ENCODE results near the gene GRIK2.

The GRIK2 gene

GRCh38 chr6:101572627-101573026 lies 179.1 kb downstream of the GRIK2 start:
- TF ChIP-seq CTCF (IDR thresholded peaks at IDR 0.05; ENCODE audit: low read length, missing control alignments) = no peak

DNA sequence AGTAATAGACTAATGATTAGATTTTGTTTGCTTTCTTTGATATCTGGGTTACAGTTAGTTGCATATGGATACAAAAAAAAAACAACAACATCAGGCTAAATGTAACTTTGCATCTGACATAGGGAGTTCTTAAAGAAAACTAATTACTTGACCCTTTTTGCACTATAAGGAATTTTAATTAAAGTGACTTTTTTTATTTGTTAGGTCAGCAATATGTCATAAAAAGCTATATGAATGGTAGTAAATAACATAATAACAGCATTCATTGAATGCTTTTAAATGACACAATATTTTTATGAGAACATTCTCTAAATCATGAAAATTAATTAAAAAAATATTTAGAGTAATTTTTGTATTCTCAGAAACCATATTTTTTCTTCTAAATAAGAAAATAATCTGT lies 183.6 kb downstream of the GRIK2 start:
- no peak overlapping the region for H3K4me3 ChIP-seq (replicated peaks; ENCODE audit: low read depth, low read length)
- TF ChIP-seq CTCF (IDR thresholded peaks at IDR 0.05; ENCODE audit: low read length, missing control alignments) = no peak

More at GRCh38 chr6:101572627-101573026, 179.1 kb downstream of the GRIK2 start:
- no peak for DNase-seq (ENCODE audit: low read depth)
- no peak overlapping the region for H3K4me3 ChIP-seq (replicated peaks; ENCODE audit: low read depth, low read length)

DNA sequence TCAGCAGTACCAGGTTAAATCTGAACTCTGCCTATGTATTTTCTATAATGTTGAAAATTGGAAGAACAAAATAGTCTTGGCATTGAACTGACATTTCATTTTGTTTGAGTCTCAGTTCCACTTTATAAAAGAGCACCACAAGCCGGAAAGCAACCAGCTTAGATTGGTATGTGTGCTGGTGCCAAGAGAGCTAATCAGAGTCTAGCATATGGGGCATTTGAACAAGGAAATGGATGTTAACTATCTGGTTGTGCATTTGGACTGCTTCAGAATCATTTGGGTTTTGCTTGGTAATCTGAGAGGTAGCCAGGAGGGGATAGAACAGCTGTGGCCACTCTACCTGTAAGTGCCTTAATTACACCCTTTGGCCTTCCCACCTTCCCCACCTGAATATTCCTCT lies 184.8 kb downstream of the GRIK2 start:
- no peak for TF ChIP-seq CTCF (IDR thresholded peaks at IDR 0.05; ENCODE audit: low read length, missing control alignments)
- DNase-seq (ENCODE audit: low read depth) = no peak

More for the DNA sequence above, 183.6 kb downstream of the GRIK2 start:
- no peak for DNase-seq (ENCODE audit: low read depth)

GRCh38 chr6:101582792-101583191 lies 189.3 kb downstream of the GRIK2 start:
- no peak overlapping the region for H3K4me3 ChIP-seq (replicated peaks; ENCODE audit: low read depth, low read length)
- no peak for TF ChIP-seq CTCF (IDR thresholded peaks at IDR 0.05; ENCODE audit: low read length, missing control alignments)
- DNase-seq (ENCODE audit: low read depth) = no peak

More for the DNA sequence above, 184.8 kb downstream of the GRIK2 start:
- H3K4me3 ChIP-seq (replicated peaks; ENCODE audit: low read depth, low read length) = no peak overlapping the region

GRCh38 chr6:101585501-101585900 lies 192.0 kb downstream of the GRIK2 start:
- DNase-seq (ENCODE audit: low read depth) = no peak
- no peak for TF ChIP-seq CTCF (IDR thresholded peaks at IDR 0.05; ENCODE audit: low read length, missing control alignments)

DNA sequence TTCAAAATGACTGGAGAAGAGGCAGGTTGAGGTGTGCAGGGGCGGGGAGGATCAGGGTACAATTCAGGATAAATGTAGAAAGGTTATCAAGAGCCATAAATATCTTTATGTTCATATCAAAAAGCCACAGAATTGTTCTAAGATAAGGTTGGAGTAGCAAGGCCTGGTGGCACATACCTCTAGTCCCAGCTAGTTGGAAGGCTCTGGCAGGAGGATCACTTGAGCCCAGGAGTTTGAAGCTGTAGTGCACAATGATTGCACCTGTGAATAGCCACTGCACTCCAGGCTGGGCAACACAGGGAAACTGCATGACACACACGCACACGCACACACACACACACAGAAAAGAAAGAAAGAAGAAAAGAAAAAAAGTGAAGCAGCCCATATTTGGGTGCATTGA lies 194.8 kb downstream of the GRIK2 start:
- no peak for DNase-seq (ENCODE audit: low read depth)

More at GRCh38 chr6:101585501-101585900, 192.0 kb downstream of the GRIK2 start:
- no peak overlapping the region for H3K4me3 ChIP-seq (replicated peaks; ENCODE audit: low read depth, low read length)

More for the DNA sequence above, 194.8 kb downstream of the GRIK2 start:
- no peak overlapping the region for H3K4me3 ChIP-seq (replicated peaks; ENCODE audit: low read depth, low read length)
- TF ChIP-seq CTCF (IDR thresholded peaks at IDR 0.05; ENCODE audit: low read length, missing control alignments) = no peak

Measured in fibroblast of pulmonary artery (primary cell).